GM21381 (cell line): ENCODE results near the gene VDAC1.

ENCODE experiments used
- ATAC-seq: cut with Tn5 transposase; IDR thresholded peaks from one replicate; pipeline ENCODE4 v1.9.1; 2021; ENCODE audit warnings: mild to moderate bottlenecking, moderate library complexity; ENCODE audit not compliant: unreplicated experiment

Gene VDAC1

GRCh38 chr5:134025786-134026185 is 21.0 kb upstream of the VDAC1 start:
- no peak for ATAC-seq

DNA sequence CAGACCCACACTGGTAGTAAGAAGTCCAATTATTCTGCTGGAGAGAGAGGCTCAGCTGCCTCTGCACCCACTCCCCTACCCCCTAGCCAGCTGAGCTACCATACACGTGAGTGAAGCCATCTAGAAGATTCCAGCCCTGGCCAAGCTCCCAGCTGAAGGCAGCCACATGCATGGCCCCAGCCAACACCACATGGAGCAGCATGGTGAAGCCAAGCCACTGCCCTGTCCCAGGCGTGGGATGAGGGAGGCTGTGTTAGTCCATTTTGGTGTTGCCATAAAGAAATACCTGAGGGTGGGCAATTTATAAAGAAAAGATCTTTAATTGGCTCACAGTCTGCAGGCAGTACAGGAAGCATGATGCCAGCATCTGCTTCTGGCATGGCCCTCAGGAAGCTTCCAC is 20.0 kb upstream of the VDAC1 start:
- ATAC-seq, result no peak

- no peak for ATAC-seq
Measured at GRCh38 chr5:134022333-134022732, 17.6 kb upstream of the VDAC1 start.

GRCh38 chr5:134020188-134020587 is 15.4 kb upstream of the VDAC1 start:
- ATAC-seq, result no peak

GRCh38 chr5:134019636-134020035 is 14.9 kb upstream of the VDAC1 start:
- no peak for ATAC-seq

- no peak for ATAC-seq
Measured at GRCh38 chr5:134018986-134019316, 14.2 kb upstream of the VDAC1 start.

DNA sequence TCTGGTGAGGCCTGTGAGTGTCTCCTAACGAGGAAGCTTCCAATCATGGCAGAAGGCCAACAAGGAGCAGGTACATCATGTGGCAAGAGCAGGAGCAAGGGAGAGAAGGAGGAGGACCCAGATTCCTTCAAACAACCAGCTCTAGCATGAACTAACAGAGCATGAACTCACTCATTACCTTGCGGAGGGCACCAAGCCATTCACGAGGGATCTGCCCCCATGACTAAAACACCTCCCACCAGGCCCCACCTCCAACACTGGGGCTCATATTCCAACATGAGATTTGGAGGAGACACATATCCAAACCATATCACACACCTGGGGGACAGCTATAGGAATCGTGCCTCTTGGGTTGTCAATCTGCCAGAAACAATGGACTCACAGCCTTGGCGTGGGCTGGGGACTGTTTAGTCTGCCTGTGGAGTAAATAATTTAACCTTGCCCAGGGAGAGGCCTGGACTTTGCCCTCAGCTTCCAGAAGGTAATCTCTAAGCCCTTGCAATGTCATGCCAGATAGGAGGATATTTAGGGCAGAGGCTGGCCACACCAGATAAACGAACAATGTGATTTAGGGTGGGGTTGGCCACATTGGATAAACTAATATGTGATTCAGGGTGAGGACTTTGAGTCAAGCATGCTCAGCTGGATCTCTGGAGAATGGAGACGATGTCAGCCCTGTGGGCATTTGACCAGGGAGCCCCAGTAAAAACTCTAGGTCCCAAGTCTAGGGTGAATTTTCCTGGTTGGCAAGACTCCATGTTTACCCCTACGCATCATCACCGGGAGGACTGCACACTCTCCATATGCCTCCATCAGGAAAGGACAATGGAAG is 13.6 kb upstream of the VDAC1 start:
- ATAC-seq, result no peak

- ATAC-seq, result no peak
Measured at GRCh38 chr5:134008266-134008749, 3.5 kb upstream of the VDAC1 start.

- ATAC-seq, result no peak
Measured at GRCh38 chr5:134007581-134008265, 2.9 kb upstream of the VDAC1 start.

DNA sequence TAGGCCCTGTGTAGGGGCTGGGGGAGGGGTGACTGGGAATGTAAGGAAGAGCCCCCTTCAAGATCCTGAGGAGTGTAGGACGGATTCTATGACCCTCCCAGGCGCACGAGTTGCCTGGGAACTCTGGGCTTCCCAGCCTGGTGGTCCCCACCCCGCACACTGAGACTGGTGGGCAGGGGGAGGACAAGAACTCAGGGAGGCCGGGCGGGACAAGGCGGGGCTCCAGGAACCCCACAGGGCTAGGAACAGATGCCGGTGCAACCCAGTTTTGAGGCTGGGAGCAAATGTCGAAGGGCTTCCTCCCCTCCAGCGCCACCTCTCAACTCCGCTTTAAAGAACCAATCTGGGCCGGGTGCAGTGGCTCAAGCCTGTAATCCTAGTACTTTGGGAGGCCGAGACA is 1.3 kb upstream of the VDAC1 start:
- ATAC-seq, result no peak

GRCh38 chr5:134005417-134006061 is 764 bp upstream of the VDAC1 start:
- ATAC-seq, result no peak

DNA sequence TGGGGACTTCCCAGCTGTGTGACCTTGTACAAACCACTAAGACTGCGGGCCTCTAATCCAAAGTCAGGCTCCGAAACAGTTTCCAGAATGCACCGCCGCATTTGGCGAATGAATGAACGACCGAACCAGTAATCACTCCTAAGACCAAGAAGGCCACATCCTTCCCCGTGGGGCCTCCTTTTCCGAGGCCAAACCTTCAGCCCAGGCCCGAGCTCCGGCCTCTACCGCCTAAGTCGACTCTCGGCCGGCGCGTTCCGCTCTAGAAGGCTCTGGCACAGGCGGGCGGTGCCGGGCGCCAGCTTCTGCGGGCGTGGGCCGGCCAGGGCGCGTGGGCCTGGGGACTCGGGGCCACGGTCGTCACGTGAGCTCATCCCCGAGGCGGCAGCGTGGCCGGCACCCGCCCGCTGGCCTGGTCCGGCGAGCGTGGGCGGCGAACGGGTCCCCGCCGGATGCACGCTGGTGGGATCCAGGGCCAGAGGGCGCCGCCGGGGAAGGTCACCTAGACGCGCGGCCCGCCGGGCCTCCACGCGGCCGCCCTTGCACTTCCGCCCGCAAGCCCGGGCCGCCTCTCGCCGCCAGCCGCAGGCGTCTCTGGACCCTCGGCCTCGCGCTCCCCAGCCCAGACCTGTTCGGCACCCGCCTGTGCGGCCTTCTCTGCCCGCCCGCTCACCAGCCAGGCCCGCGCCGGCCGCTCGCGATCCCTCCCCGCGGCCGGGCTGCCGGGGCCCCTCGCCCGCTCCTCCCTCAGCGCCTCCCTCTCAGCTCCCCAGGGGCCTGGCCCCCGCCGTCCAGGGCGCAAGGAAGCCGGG is 754 bp downstream of the VDAC1 start:
- ATAC-seq, result peak; percentile 45

DNA sequence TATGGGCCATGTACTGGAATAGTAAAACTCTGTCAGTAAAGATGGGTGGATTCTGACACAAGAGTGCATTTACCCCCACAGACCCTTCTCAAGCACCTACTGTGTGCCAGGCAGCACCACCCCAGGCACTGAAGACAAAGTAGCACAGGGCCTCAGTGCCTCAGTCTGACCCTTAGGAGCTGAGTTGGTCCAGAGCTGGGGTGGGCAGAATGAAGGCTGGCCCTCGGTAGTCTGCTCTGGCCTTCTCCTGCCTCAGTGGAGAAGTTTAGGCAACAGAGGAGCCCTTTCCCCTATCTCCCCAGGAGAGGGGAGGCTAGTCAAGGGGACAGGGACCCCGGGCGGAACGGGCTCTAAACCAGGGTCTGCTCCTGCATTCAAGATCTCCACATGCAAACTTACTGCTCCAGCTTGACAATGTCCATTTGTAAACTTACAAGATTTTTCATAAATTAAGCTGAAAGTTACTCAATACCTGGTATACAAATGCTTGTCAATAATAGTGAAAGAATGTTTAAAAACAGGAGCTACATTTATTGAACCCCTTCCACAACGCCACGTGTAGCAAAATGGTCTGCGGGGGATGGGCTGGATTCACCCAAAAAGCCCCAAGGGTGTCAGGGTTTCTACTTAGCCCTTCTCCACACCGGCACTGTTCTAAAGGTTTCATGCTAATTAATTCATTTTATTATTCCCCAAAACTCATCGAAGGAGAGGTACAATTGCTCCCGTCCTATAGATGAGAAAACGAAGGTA is 1.5 kb downstream of the VDAC1 start:
- ATAC-seq, result no peak

GRCh38 chr5:134001938-134002731 is 2.6 kb downstream of the VDAC1 start:
- no peak for ATAC-seq

DNA sequence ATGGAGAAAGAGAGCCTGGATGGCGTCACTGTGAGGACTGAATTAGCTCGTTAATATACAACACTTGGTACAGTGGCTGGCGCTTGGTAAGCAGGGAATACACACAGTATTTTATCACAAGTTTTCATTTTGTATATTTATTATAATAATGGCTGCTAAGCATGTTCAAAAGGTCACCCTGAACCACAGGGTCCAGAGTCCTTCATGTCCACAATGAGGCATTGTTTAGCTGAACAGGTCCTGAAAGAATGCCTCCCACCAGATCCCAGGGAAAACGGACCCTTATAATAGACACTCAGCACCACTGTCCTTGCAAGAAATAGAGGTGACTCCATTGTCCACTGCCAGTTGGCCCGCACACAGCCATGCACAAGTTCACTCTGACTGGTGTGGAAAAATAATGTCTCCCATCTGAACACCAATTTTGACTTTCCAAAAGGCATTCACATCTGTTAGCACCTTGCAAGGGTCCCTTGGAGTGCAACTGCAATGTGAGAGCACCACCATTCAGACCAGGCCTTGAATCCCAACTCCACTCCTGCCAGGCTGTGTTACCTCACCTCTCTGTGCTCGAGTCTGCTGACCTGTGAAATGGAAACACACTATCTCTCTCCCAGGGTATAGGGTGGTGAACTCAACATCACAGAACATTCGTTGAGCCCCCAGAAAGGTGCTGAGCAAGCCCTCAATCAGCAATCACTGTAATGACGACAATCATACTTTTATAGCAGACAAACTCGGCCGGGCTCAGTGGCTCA is 3.9 kb downstream of the VDAC1 start:
- no peak for ATAC-seq

- no peak for ATAC-seq
Measured at GRCh38 chr5:134000091-134000511, 4.7 kb downstream of the VDAC1 start.

GRCh38 chr5:133998807-133999206 is 6.0 kb downstream of the VDAC1 start:
- no peak for ATAC-seq

DNA sequence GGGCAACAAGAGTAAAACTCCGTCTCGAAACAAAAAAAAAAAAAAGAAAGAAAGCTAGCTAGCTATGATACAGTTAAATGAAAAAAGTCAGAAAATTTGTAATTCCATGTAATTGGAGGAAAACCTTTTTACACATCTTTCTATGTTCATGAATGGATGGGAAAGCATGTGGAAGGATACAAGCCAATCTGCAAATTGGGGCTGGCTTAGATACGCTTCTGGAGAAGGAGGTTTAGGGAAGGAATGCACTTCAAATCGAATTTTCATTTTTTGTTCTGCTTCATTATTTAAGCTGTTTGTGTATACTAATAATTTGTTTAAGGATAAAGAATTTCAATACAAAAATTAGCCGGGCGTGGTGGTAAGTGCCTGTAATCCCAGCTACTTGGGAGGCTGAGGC is 6.7 kb downstream of the VDAC1 start:
- no peak for ATAC-seq
